Ovary (tissue), 9 donors: ENCODE results near the gene TRAM2. TPM values are rescaled to one million over a fixed set of nuclear protein-coding genes. Genes with fewer than 3 reads are reported as not detected.

Source experiments
- DNase-seq, 5 donors: peaks; one replicate each; pipeline ENCODE4 v3.0.0-alpha.2; 2019 to 2020
- H3K27ac ChIP-seq, 2 donors: fragments of 200-600 bp; one replicate each; pipeline versions ENCODE4 v1.5.1 to v1.8.0; 2019 to 2022
- H3K27me3 ChIP-seq: fragments of 200-600 bp; one replicate; pipeline ENCODE4 v1.8.0; 2022
- H3K36me3 ChIP-seq: fragments of 200-600 bp; sonication (generic); one replicate; pipeline ENCODE4 v1.5.1; 2019
- H3K4me1 ChIP-seq: one replicate; pipeline ENCODE4 v1.8.1; 2013; ENCODE audit warnings: mild to moderate bottlenecking, moderate library complexity; ENCODE audit not compliant: insufficient read depth
- H3K4me3 ChIP-seq: fragments of 200-600 bp; sonication (generic); one replicate; pipeline ENCODE4 v1.5.1; 2017
- H3K9me3 ChIP-seq, 2 donors: fragments of 200-600 bp in 1 of 2; sonication (generic) in 1 of 2; one replicate each; pipeline versions ENCODE4 v1.5.1 to v1.8.1; 2013 to 2019; ENCODE audit warnings: mild to moderate bottlenecking in 1 of 2, moderate library complexity in 1 of 2
- EP300 ChIP-seq: sonication (generic); formaldehyde crosslinking; IDR thresholded peaks from one replicate; pipeline ENCODE4 v1.6.1; 2017; ENCODE audit warnings: antibody characterized with exemption
- POLR2A ChIP-seq: fragments of 450-650 bp; IDR thresholded peaks from one replicate; pipeline ENCODE4 v1.6.1; 2017; ENCODE audit warnings: antibody characterized with exemption, mild to moderate bottlenecking, moderate library complexity
- WGBS, 3 donors: extraction: QIAGEN DNeasy Blood & Tissue Kit in 1 of 3; methylation state at CpG; one replicate each; pipeline versions ENCODE4 v1.1.5 to v1.1.7; 2013 to 2017; 5-methylcytosine and 5-hydroxymethylcytosine counted together
- intact Hi-C, 4 donors: fragments of 100-400 bp; cut with DNase I; formaldehyde crosslinking; loops; one replicate each; pipeline versions ENCODE4 v1.11.0 to v1.15.1; 2022 to 2023
- polyA plus RNA-seq, 2 donors: library from polyadenylated mRNA; stranded (reverse); fragments of 200-250 nt in 1 of 2; fragments of 350-450 nt in 1 of 2; fragmentation: Illumina TruSeq in 1 of 2; extraction: RNeasy Lipid Tissue Mini Kit (QIAGEN cat#74804) in 1 of 2; gene quantifications; one replicate each; pipeline ENCODE4 v1.2.3, GENCODE V29; 2013 to 2014
- total RNA-seq, 7 donors: library from RNA; depleted of rRNA in 2 of 7; stranded (reverse); fragments of >200 nt in 2 of 7; fragmentation: NEBNext Ultra II Directional in 3 of 7; extraction: Animal tissue kit (Norgen Biotek cat#: 25700) in 3 of 7; gene quantifications; one replicate each; pipeline versions ENCODE4 v1.1.0 to v1.2.4, GENCODE V29; 2016 to 2023
- TF ChIP-seq, protein P1 (sequence below), 3 donors: fragments of 450-650 bp in 2 of 3; fragments of 200-600 bp in 1 of 3; IDR thresholded peaks; one replicate each; pipeline versions ENCODE4 v1.5.1 to v1.8.0; 2016 to 2022; ENCODE audit warnings: antibody characterized with exemption in 3 of 3, mild to moderate bottlenecking in 1 of 3
- donor health status: DM: no; HTN: no; CAD: no; lungs with moderate emphysema.
- donor health status: DM: no; HTN: no; CAD: no.
- donor health status: Bipolar disorder and iron deficiency.
- donor health status: DM: yes; HTN: yes; CAD: no.
- donor health status: DM: no; HTN: no; CAD: no.
- donor health status: DM: yes; HTN: yes; CAD: no.

Gene TRAM2
- total and polyA plus RNA-seq, 9 donors, result 7.7 to 36.9 (median 22.0) TPM

DNA sequence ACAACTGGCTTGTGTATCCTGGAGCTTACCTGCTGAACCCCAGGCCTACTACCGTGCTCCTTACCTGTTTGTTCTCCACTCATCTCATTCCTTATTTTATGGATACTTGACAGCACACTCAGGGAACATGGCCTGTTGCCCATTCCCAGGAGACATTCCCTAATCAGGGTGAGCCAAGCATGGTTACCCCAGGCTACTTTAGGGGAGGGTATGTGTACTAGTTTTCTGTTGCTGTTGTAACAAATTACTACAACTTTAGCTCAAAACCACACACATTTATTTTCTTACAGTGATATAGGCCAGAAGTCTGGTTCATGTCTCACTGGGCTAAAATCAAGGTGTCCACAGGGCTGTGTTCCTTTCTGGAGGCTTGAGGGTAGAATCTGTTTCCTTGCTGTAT lies 15.0 kb upstream of the TRAM2 start:
- Histone ChIP-seq H3K9me3 (no peaks in the 10 kb centered on the region), H3K4me1 (peaks cover 6% of the 10 kb centered on the region), H3K27me3 (no peaks in the 10 kb centered on the region), H3K36me3 (no peaks in the 10 kb centered on the region), H3K4me3 (no peak overlapping the region), H3K27ac (no peak overlapping the region)
- TF ChIP-seq, protein P1, sequence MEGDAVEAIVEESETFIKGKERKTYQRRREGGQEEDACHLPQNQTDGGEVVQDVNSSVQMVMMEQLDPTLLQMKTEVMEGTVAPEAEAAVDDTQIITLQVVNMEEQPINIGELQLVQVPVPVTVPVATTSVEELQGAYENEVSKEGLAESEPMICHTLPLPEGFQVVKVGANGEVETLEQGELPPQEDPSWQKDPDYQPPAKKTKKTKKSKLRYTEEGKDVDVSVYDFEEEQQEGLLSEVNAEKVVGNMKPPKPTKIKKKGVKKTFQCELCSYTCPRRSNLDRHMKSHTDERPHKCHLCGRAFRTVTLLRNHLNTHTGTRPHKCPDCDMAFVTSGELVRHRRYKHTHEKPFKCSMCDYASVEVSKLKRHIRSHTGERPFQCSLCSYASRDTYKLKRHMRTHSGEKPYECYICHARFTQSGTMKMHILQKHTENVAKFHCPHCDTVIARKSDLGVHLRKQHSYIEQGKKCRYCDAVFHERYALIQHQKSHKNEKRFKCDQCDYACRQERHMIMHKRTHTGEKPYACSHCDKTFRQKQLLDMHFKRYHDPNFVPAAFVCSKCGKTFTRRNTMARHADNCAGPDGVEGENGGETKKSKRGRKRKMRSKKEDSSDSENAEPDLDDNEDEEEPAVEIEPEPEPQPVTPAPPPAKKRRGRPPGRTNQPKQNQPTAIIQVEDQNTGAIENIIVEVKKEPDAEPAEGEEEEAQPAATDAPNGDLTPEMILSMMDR (IDR thresholded peaks at IDR 0.05), result no peak
- TF ChIP-seq EP300 (no peak), POLR2A (no peak)
- intact Hi-C loops, result loop anchor here in 1 of 4 donors (10.0 kb wide), 1 partner anchor 73 kb away; no protein-coding TSS in a partner anchor
- 89 to 96% (median 91%) methylated on average over 1 of the region's 1 CpG for WGBS, 3 donors
- DNase-seq, result no peak

DNA sequence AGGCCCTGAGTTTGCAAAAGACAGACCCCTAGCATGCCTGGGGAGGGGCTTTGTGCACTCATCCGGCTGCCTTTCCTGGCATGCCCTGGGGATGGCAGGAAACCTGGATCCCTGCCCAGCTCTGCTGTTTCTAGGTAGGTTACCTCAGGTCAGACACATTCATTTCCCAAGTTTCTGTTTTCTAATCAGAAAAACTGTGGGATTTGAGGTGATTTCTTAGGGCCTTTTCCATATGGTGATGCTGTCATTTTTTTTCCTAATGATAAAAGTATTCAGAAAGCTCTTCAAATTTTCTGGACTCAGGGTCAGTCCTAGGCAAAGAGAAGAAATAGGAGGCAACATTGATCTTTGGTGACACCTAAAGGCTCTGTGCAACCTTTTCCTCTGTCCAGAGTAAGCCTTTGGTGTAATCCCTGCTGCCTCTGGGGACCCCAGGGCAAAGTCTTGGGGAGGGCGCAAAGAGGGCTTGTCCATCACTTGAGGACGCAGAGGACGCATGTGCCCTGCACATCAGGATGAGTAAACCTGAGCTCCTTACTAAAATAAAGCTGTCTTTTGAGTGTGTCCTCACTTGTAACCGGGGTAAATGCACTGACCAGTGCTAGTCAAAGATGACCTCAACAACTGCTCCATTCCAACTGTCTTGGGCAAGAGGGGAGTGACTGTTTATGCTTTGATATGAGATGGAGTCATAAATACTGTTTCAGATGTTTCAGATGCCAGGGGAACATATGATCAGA lies 13.5 kb upstream of the TRAM2 start:
- Histone ChIP-seq H3K27me3 (no peaks in the 10 kb centered on the region), H3K9me3 (no peaks in the 10 kb centered on the region), H3K4me3 (no peak overlapping the region), H3K27ac (no peak overlapping the region), H3K36me3 (no peaks in the 10 kb centered on the region), H3K4me1 (peaks cover 4% of the 10 kb centered on the region)
- intact Hi-C loops, result loop anchor here in 1 of 4 donors (10.0 kb wide), 1 partner anchor 74 kb away; no protein-coding TSS in a partner anchor
- 83 to 88% (median 85%) methylated on average over 5 of the region's 5 CpGs for WGBS, 3 donors
- no peak for DNase-seq
- TF ChIP-seq POLR2A (no peak), EP300 (no peak)
- TF ChIP-seq, protein P1 (IDR thresholded peaks at IDR 0.05), result no peak

DNA sequence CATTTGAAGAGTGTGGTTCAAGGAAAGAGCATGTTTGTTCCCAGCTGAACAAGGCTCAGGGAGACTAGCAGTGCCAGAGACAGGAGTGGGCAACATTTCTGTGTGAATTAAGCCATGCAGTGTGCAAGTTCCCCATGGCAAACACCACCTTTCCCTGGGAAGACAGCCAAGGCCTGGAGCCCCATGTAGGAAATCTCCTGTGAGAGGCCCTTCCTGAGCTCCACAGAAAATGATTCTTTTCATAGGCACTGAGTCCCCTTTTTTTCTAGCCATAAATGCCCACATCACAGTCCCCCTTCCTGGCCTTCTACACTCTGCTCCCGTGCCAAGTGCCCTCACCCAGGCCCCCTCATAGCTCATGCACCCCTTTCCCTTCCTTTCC lies 11.8 kb upstream of the TRAM2 start:
- H3K4me3 ChIP-seq, result no peak overlapping the region
- TF ChIP-seq, protein P1 (IDR thresholded peaks at IDR 0.05), result no peak
- no peak for TF ChIP-seq EP300
- no peak for TF ChIP-seq POLR2A
- H3K27me3 ChIP-seq, result no peaks in the 10 kb centered on the region
- no peak overlapping the region for H3K27ac ChIP-seq
- H3K9me3 ChIP-seq, result no peaks in the 10 kb centered on the region
- no peaks in the 10 kb centered on the region for H3K36me3 ChIP-seq
- no peaks in the 10 kb centered on the region for H3K4me1 ChIP-seq
- no peak for DNase-seq
- intact Hi-C loops, result no loop called here
- 82 to 96% (median 93%) methylated on average over 1 of the region's 1 CpG for WGBS, 3 donors

DNA sequence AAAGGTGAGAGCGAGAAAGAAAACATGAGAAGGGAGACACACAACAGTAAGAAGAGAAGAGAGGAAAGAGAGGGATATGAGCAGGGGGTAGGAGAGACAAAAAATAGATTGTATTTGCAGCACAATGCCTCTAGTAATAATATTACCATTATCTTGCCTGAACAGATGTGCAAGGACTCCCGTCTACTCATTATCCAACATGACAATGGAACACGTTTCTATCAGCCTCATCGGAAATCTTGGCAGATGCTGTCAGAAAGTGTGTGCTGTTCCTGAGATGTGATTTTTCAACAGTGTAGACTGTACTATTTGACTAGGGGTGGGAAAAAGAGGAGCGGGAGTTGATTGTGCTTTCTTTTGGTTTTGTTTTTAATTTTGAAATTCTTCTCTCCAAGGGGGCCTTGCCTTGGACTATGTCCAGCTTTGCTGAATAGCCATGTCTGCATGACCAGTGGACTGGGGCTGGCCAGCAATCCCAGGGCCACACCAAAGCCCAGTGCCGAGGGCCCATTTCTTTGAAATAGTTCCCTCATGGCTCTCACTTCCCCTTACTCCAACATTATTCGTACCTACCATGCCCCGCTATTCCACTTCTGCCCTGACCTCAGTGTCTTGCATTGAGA lies 11.3 kb upstream of the TRAM2 start:
- no peaks in the 10 kb centered on the region for H3K4me1 ChIP-seq
- H3K9me3 ChIP-seq, result no peaks in the 10 kb centered on the region
- H3K27me3 ChIP-seq, result no peaks in the 10 kb centered on the region
- no peak overlapping the region for H3K27ac ChIP-seq
- no peak for DNase-seq
- intact Hi-C loops, result no loop called here
- no peak overlapping the region for H3K4me3 ChIP-seq
- no peaks in the 10 kb centered on the region for H3K36me3 ChIP-seq
- WGBS, 3 donors, result 44 to 59% (median 51%) methylated on average over 8 of the region's 8 CpGs
- no peak for TF ChIP-seq EP300
- TF ChIP-seq POLR2A, result no peak
- TF ChIP-seq, protein P1 (IDR thresholded peaks at IDR 0.05), result no peak
